GM19351 (cell line): ENCODE data around the gene ZNF438.
A peak's percentile ranks its signal among the peaks of the same experiment; 100 is the strongest.

Experiments used
- ATAC-seq: cut with Tn5 transposase; IDR thresholded peaks from one replicate; pipeline ENCODE4 v1.9.1; 2021; ENCODE audit warnings: mild to moderate bottlenecking, moderate library complexity; ENCODE audit not compliant: unreplicated experiment

Gene ZNF438

GRCh38 chr10:30988831-30989435, 42.7 kb downstream of the ZNF438 start:
- no peak for ATAC-seq

- no peak for ATAC-seq
Observed at GRCh38 chr10:30987463-30987862, 44.2 kb downstream of the ZNF438 start.

- no peak for ATAC-seq
Observed at GRCh38 chr10:30986053-30986555, 45.6 kb downstream of the ZNF438 start.

GRCh38 chr10:30985512-30985911, 46.2 kb downstream of the ZNF438 start:
- ATAC-seq, result no peak

- no peak for ATAC-seq
Observed at GRCh38 chr10:30984563-30985328, 46.9 kb downstream of the ZNF438 start.

- peak; percentile 54 for ATAC-seq
Observed at GRCh38 chr10:30983209-30983608, 48.5 kb downstream of the ZNF438 start.

GRCh38 chr10:30980951-30981616, 50.6 kb downstream of the ZNF438 start:
- ATAC-seq, result no peak

GRCh38 chr10:30979956-30980355, 51.7 kb downstream of the ZNF438 start:
- no peak for ATAC-seq

- ATAC-seq, result no peak
Observed at GRCh38 chr10:30978843-30979242, 52.8 kb downstream of the ZNF438 start.

- no peak for ATAC-seq
Observed at GRCh38 chr10:30977385-30977784, 54.3 kb downstream of the ZNF438 start.

- no peak for ATAC-seq
Observed at GRCh38 chr10:30974773-30975415, 56.8 kb downstream of the ZNF438 start.

GRCh38 chr10:30974355-30974754, 57.3 kb downstream of the ZNF438 start:
- ATAC-seq, result no peak

- no peak for ATAC-seq
Observed at GRCh38 chr10:30973737-30974136, 57.9 kb downstream of the ZNF438 start.

- ATAC-seq, result no peak
Observed at GRCh38 chr10:30970760-30971460, 60.8 kb downstream of the ZNF438 start.

- ATAC-seq, result no peak
Observed at GRCh38 chr10:30968711-30969110, 63.0 kb downstream of the ZNF438 start.

- ATAC-seq, result no peak
Observed at GRCh38 chr10:30967650-30968410, 63.8 kb downstream of the ZNF438 start.

- ATAC-seq, result no peak
Observed at GRCh38 chr10:30963992-30964930, 67.4 kb downstream of the ZNF438 start.

- no peak for ATAC-seq
Observed at GRCh38 chr10:30962522-30962921, 69.1 kb downstream of the ZNF438 start.

GRCh38 chr10:30959836-30960210, 71.8 kb downstream of the ZNF438 start:
- ATAC-seq, result peak; percentile 14
